GM12878 (cell line): ENCODE data around the gene SLC35E2B. TPM values are rescaled to one million over a fixed set of nuclear protein-coding genes. Genes with fewer than 3 reads are reported as not detected.

Experiments
- ATAC-seq: fragments of 200-7000 bp; cut with Tn5 transposase; 3 replicates; pipeline ENCODE4 v1.9.1; 2020; ENCODE audit warnings: mild to moderate bottlenecking, moderate library complexity
- BruUV-seq: library from RNA; stranded (reverse); fragments of 400-500 nt; replicated peaks from 2 replicates; lab custom pipeline; 2021; lab: Mats Ljungman, UMichigan
- CTCF ChIA-PET: fragments of 300-600 bp; sonication (Branson Sonifier 250); formaldehyde crosslinking; extraction: SDS; loops from one replicate; lab custom pipeline; 2021; ENCODE audit warnings: inconsistent platforms; lab: Yijun Ruan, JAX
- POLR2A ChIA-PET: fragments of 350-600 bp; formaldehyde crosslinking; extraction: SDS; loops from one replicate; lab custom pipeline; 2021; ENCODE audit warnings: inconsistent platforms; lab: Charles Lee
- RAD21 ChIA-PET: fragments of 300-600 bp; sonication (Branson Sonifier 250); formaldehyde crosslinking; loops from one replicate; lab custom pipeline; 2023; ENCODE audit warnings: antibody characterized with exemption; ENCODE audit not compliant: unreplicated experiment; lab: Charles Lee
- SMC1A ChIA-PET: fragments of 300-600 bp; sonication (Branson Sonifier 250); formaldehyde crosslinking; loops from one replicate; lab custom pipeline; 2023; ENCODE audit not compliant: unreplicated experiment, uncharacterized antibody; lab: Charles Lee
- DNase-seq: peaks from one replicate; pipeline ENCODE4 v3.0.0-alpha.2; 2011; ENCODE audit warnings: low read depth, low spot score
- FAIRE-seq: peaks from 3 replicates; lab custom pipeline; 2011; peaks lifted over from hg19 to GRCh38; lab: Jason Lieb, UNC
- H2AFZ ChIP-seq: 2 replicates; pipeline ENCODE4 v1.6.0; 2011; ENCODE audit warnings: low read depth, low read length, control low read depth; ENCODE audit not compliant: control insufficient read depth
- H3K27ac ChIP-seq: 2 replicates; pipeline ENCODE4 v1.5.1; 2011; ENCODE audit warnings: control low read depth; ENCODE audit not compliant: control insufficient read depth, insufficient read depth
- H3K27me3 ChIP-seq, 2 experiments: replicated peaks in 1 of 2; 2 replicates each; pipeline versions ENCODE4 v1.6.0 to v1.6.1; 2011; ENCODE audit warnings: low read length in 1 of 2; ENCODE audit not compliant: control insufficient read depth in 2 of 2, insufficient read depth in 2 of 2
- H3K36me3 ChIP-seq, 2 experiments: 2 replicates each; pipeline ENCODE4 v1.5.1; 2011; ENCODE audit warnings: low read length in 1 of 2; ENCODE audit not compliant: control insufficient read depth in 2 of 2, insufficient read depth in 2 of 2
- H3K4me1 ChIP-seq: 2 replicates; pipeline ENCODE4 v1.6.1; 2011; ENCODE audit warnings: mild to moderate bottlenecking, low read length, moderate library complexity, mixed read lengths; ENCODE audit not compliant: control insufficient read depth, insufficient read depth
- H3K4me2 ChIP-seq: 2 replicates; pipeline ENCODE4 v1.6.0; 2011; ENCODE audit warnings: control low read depth; ENCODE audit not compliant: control insufficient read depth, insufficient read depth
- H3K4me3 ChIP-seq: fragments of 200-600 bp; sonication (generic); 2 replicates; pipeline ENCODE4 v1.5.1; 2016
- H3K79me2 ChIP-seq: 2 replicates; pipeline ENCODE4 v1.6.0; 2011; ENCODE audit warnings: low read length; ENCODE audit not compliant: control insufficient read depth, insufficient read depth
- H3K9ac ChIP-seq: 2 replicates; pipeline ENCODE4 v1.8.0; 2011; ENCODE audit warnings: low read length, control low read depth, mixed read lengths; ENCODE audit not compliant: control insufficient read depth, insufficient read depth
- H3K9me3 ChIP-seq: replicated peaks from 3 replicates; pipeline ENCODE4 v1.5.1; 2011; ENCODE audit warnings: mild to moderate bottlenecking, low read length; ENCODE audit not compliant: control insufficient read depth, insufficient read depth
- H4K20me1 ChIP-seq: 2 replicates; pipeline ENCODE4 v1.6.0; 2011; ENCODE audit not compliant: control insufficient read depth, insufficient read depth
- ATF3 ChIP-seq: IDR thresholded peaks from 2 replicates; pipeline ENCODE4 v1.6.1; 2011; ENCODE audit warnings: low read depth, mild to moderate bottlenecking, low read length, moderate library complexity, borderline replicate concordance; ENCODE audit errors: extremely low read depth
- CEBPZ ChIP-seq: fragments of 150-350 bp; IDR thresholded peaks from 2 replicates; pipeline ENCODE4 v1.6.1; 2016; ENCODE audit warnings: low read depth, low read length
- GABPA ChIP-seq: IDR thresholded peaks from 2 replicates; pipeline ENCODE4 v1.6.1; 2014; ENCODE audit warnings: antibody characterized with exemption, low read depth, mild to moderate bottlenecking, inconsistent platforms
- HDGF ChIP-seq: fragments of 450-650 bp; IDR thresholded peaks from 2 replicates; pipeline ENCODE4 v1.6.1; 2016; ENCODE audit warnings: antibody characterized with exemption
- KLF5 ChIP-seq: fragments of 450-650 bp; IDR thresholded peaks from 2 replicates; pipeline ENCODE4 v1.6.1; 2014; ENCODE audit warnings: mild to moderate bottlenecking; ENCODE audit not compliant: partially characterized antibody
- PBX3 ChIP-seq: IDR thresholded peaks from 2 replicates; pipeline ENCODE4 v1.6.1; 2011; ENCODE audit warnings: mild to moderate bottlenecking, low read depth, low read length, moderate library complexity; ENCODE audit not compliant: insufficient replicate concordance
- PML ChIP-seq: IDR thresholded peaks from 2 replicates; pipeline ENCODE4 v1.6.1; 2012; ENCODE audit warnings: low read length, inconsistent platforms
- POLR2AphosphoS5 ChIP-seq: IDR thresholded peaks from 2 replicates; pipeline ENCODE4 v1.6.1; 2011; ENCODE audit warnings: mild to moderate bottlenecking, low read length, inconsistent platforms
- RBBP5 ChIP-seq: fragments of 200-600 bp; sonication (generic); conservative IDR thresholded peaks from 2 replicates; pipeline ENCODE4 v1.6.1; 2016
- REST ChIP-seq: IDR thresholded peaks from 2 replicates; pipeline ENCODE4 v1.6.1; 2012; ENCODE audit warnings: mild to moderate bottlenecking, low read depth, low read length
- RUNX3 ChIP-seq: IDR thresholded peaks from 2 replicates; pipeline ENCODE4 v1.6.1; 2012; ENCODE audit warnings: low read length, inconsistent platforms
- SPI1 ChIP-seq: IDR thresholded peaks from 2 replicates; pipeline ENCODE4 v1.6.1; 2011; ENCODE audit warnings: low read depth, mild to moderate bottlenecking, low read length, moderate library complexity, borderline replicate concordance; ENCODE audit not compliant: insufficient read depth
- SREBF2 ChIP-seq: IDR thresholded peaks from 2 replicates; pipeline ENCODE4 v1.6.1; 2012; ENCODE audit warnings: mild to moderate bottlenecking, low read length
- TCF7 ChIP-seq: IDR thresholded peaks from 2 replicates; pipeline ENCODE4 v1.6.1; 2014; ENCODE audit warnings: antibody characterized with exemption, borderline replicate concordance
- ZNF207 ChIP-seq: fragments of 450-650 bp; IDR thresholded peaks from 2 replicates; pipeline ENCODE4 v1.6.1; 2014; ENCODE audit warnings: antibody characterized with exemption, mild to moderate bottlenecking, borderline replicate concordance
- ZSCAN29 ChIP-seq: fragments of 450-650 bp; IDR thresholded peaks from 2 replicates; pipeline ENCODE4 v1.6.1; 2017; ENCODE audit warnings: mild to moderate bottlenecking, moderate library complexity
- WGBS: methylation state at CpG from one replicate; pipeline ENCODE4 v1.1.6; 2016; ENCODE audit warnings: low lambda C conversion rate; ENCODE audit not compliant: insufficient replicate concordance, insufficient coverage; ENCODE audit errors: missing lambda C conversion rate; 5-methylcytosine and 5-hydroxymethylcytosine counted together
- in situ Hi-C: fragments of 300-500 bp; cut with MboI; formaldehyde crosslinking; loops from 9 replicates; pipeline ENCODE4 v1.14.3; 2018; ENCODE audit warnings: mixed read lengths
- intact Hi-C: fragments of 100-400 bp; cut with micrococcal nuclease; formaldehyde crosslinking; loops from one replicate; pipeline ENCODE4 v1.14.2; 2022; ENCODE audit not compliant: unreplicated experiment
- polyA plus RNA-seq, 11 experiments: library from polyadenylated mRNA; depleted of rRNA in 4 of 11; unstranded in 6 of 11; stranded (reverse) in 5 of 11; fragments of >200 nt; fragmentation: Nextera tagmentation in 4 of 11; fragmentation: Illumina TruSeq in 1 of 11; extraction: Ambion mirVana in 4 of 11; extraction: Trizol in 1 of 11; gene quantifications; 1 replicate in 1 of 11; 2 replicates in 10 of 11; pipeline versions ENCODE4 v1.2.1 to v1.2.3, GENCODE V29; 2011 to 2016; ENCODE audit warnings: inconsistent platforms in 2 of 11, missing spikeins in 2 of 11, low read depth in 1 of 11
- total RNA-seq, 4 experiments: library from RNA; depleted of rRNA in 3 of 4; stranded (reverse); fragments of >200 nt in 3 of 4; fragmentation: Illumina TruSeq in 1 of 4; extraction: Trizol in 1 of 4; gene quantifications; 2 replicates each; pipeline versions ENCODE4 v1.2.1 to v1.2.3, GENCODE V29; 2013 to 2021

SLC35E2B gene
- total and polyA plus RNA-seq, 10 of the 15 experiments (the other 5 are each of a cell fraction or from before 2014, with no cell fraction given) = 2.6 to 36.7 (median 18.6) TPM

- DNase-seq = no peak
- Histone ChIP-seq H3K9me3 (no peaks in the 10 kb centered on the region), H2AFZ (no peak overlapping the region), H3K4me3 (no peak overlapping the region), H3K36me3 (peaks cover 0 to 2% of the 10 kb centered on the region in 2 experiments; a peak in 1 of 4 replicates), H3K9ac (no peak overlapping the region), H3K27me3 (no peaks in the 10 kb centered on the region; a peak in 1 of 4 replicates), H3K4me1 (peaks cover 15% of the 10 kb centered on the region), H3K4me2 (no peak overlapping the region), H3K27ac (no peak overlapping the region), H3K79me2 (peaks cover 3% of the 10 kb centered on the region), H4K20me1 (0 out of 2 replicates have a peak, but pooled peaks cover 3% of the 10 kb centered on the region)
- ATAC-seq = no peak
- intact Hi-C loops (no loop called here), in situ Hi-C loops (no loop called here)
- BruUV-seq = no TSS peak
- FAIRE-seq = no peak
- WGBS = 76% methylated on average over 11 of the region's 11 CpGs
- SMC1A ChIA-PET = interaction anchor here (1.0 to 1.8 kb wide), 3 partner anchors 11 to 292 kb away, joined by 3 to 9 read pairs (median 4); no protein-coding TSS in a partner anchor
- CTCF ChIA-PET = interaction anchor here (1.0 to 1.6 kb wide), 2 partner anchors 16 kb away, joined by 3 to 6 read pairs; no protein-coding TSS in a partner anchor
- POLR2A ChIA-PET = interaction anchor here (1.2 kb wide), 1 partner anchor 295 kb away, joined by 3 read pairs; no protein-coding TSS in a partner anchor
- RAD21 ChIA-PET = interaction anchor here (2.8 kb wide), 1 partner anchor 65 kb away, joined by 8 read pairs; no protein-coding TSS in a partner anchor
- no peak for TF ChIP-seq ZNF207
- no peak for TF ChIP-seq GABPA
- no peak for TF ChIP-seq RUNX3
- TF ChIP-seq SREBF2 = no peak
- no peak for TF ChIP-seq REST
- no peak for TF ChIP-seq ZSCAN29
- no peak for TF ChIP-seq PBX3
- no peak for TF ChIP-seq ATF3
- no peak for TF ChIP-seq SPI1
- no peak for TF ChIP-seq POLR2AphosphoS5
- TF ChIP-seq HDGF = no peak
- TF ChIP-seq KLF5 = no peak
- no peak for TF ChIP-seq TCF7
- no peak for TF ChIP-seq CEBPZ
- TF ChIP-seq RBBP5 = no peak
- no peak for TF ChIP-seq PML
These were observed 79.0 kb downstream of the SLC35E2B start for GRCh38 chr1:1613509-1614082.
